Esophagus squamous epithelium (tissue), 4 donors: ENCODE data around the gene TIMM22.

Experiments
- POLR2A ChIP-seq, 4 donors: fragments of 450-650 bp; IDR thresholded peaks; one replicate each; pipeline ENCODE4 v1.6.1; 2017; ENCODE audit warnings: antibody characterized with exemption in 4 of 4, mild to moderate bottlenecking in 4 of 4, moderate library complexity in 3 of 4
- TF ChIP-seq, protein P1 (sequence below), 6 experiments: fragments of 450-650 bp in 4 of 6; fragments of 200-600 bp in 2 of 6; sonication (generic) in 2 of 6; IDR thresholded peaks; one replicate each; pipeline ENCODE4 v1.5.1; 2016 to 2019; ENCODE audit warnings: antibody characterized with exemption in 6 of 6, mild to moderate bottlenecking in 4 of 6, moderate library complexity in 4 of 6

GRCh38 chr17:962166-962565, 34.8 kb upstream of the TIMM22 start:
- TF ChIP-seq, protein P1, sequence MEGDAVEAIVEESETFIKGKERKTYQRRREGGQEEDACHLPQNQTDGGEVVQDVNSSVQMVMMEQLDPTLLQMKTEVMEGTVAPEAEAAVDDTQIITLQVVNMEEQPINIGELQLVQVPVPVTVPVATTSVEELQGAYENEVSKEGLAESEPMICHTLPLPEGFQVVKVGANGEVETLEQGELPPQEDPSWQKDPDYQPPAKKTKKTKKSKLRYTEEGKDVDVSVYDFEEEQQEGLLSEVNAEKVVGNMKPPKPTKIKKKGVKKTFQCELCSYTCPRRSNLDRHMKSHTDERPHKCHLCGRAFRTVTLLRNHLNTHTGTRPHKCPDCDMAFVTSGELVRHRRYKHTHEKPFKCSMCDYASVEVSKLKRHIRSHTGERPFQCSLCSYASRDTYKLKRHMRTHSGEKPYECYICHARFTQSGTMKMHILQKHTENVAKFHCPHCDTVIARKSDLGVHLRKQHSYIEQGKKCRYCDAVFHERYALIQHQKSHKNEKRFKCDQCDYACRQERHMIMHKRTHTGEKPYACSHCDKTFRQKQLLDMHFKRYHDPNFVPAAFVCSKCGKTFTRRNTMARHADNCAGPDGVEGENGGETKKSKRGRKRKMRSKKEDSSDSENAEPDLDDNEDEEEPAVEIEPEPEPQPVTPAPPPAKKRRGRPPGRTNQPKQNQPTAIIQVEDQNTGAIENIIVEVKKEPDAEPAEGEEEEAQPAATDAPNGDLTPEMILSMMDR (IDR thresholded peaks at IDR 0.05): no peak
- no peak for TF ChIP-seq POLR2A (IDR thresholded peaks at IDR 0.05)
